Astrocyte (in vitro differentiated cells and primary cell): Measurements from ENCODE around the gene S1PR2. TPM values are rescaled to one million over a fixed set of nuclear protein-coding genes. Genes with fewer than 3 reads are reported as not detected.
A peak's percentile ranks its signal among the peaks of the same experiment; 100 is the strongest.

ENCODE experiments used
- DNase-seq: peaks from one replicate; pipeline ENCODE4 v3.0.0-alpha.2; 2010; ENCODE audit warnings: low read depth
- FAIRE-seq: peaks from 2 replicates; lab custom pipeline; 2011; peaks lifted over from hg19 to GRCh38; lab: Jason Lieb, UNC
- H2AFZ ChIP-seq: 2 replicates; pipeline ENCODE4 v1.6.0; 2012; ENCODE audit warnings: low read depth, low read length, inconsistent platforms
- H3K27ac ChIP-seq: 2 replicates; pipeline ENCODE4 v1.5.1; 2011; ENCODE audit warnings: low read depth, low read length, inconsistent platforms
- H3K27me3 ChIP-seq: 2 replicates; pipeline ENCODE4 v1.6.0; 2011; ENCODE audit warnings: low read length, inconsistent platforms; ENCODE audit not compliant: insufficient read depth
- H3K36me3 ChIP-seq: 2 replicates; pipeline ENCODE4 v1.5.1; 2011; ENCODE audit warnings: low read length, inconsistent platforms; ENCODE audit not compliant: insufficient read depth
- H3K4me1 ChIP-seq: 2 replicates; pipeline ENCODE4 v1.5.1; 2011; ENCODE audit warnings: low read length, inconsistent platforms; ENCODE audit not compliant: insufficient read depth
- H3K4me2 ChIP-seq: 2 replicates; pipeline ENCODE4 v1.6.0; 2012; ENCODE audit warnings: low read length, inconsistent platforms
- H3K4me3 ChIP-seq: 2 replicates; pipeline ENCODE4 v1.5.1; 2011; ENCODE audit warnings: low read depth, mild to moderate bottlenecking, low read length, inconsistent platforms; ENCODE audit not compliant: insufficient read depth
- H3K79me2 ChIP-seq: 2 replicates; pipeline ENCODE4 v1.6.0; 2012; ENCODE audit warnings: mild to moderate bottlenecking, low read length, inconsistent platforms; ENCODE audit not compliant: insufficient read depth
- H3K9ac ChIP-seq: 2 replicates; pipeline ENCODE4 v1.6.0; 2012; ENCODE audit warnings: mild to moderate bottlenecking, low read length, inconsistent platforms
- H3K9me3 ChIP-seq: 2 replicates; pipeline ENCODE4 v1.5.1; 2012; ENCODE audit warnings: low read depth, mild to moderate bottlenecking, low read length, inconsistent platforms; ENCODE audit not compliant: insufficient read depth
- H4K20me1 ChIP-seq: 2 replicates; pipeline ENCODE4 v1.6.0; 2012; ENCODE audit warnings: low read length, inconsistent platforms; ENCODE audit not compliant: insufficient read depth
- H3K27ac Mint-ChIP-seq: one replicate; pipeline ENCODE4 v1.8.0; 2021; ENCODE audit warnings: mild to moderate bottlenecking, mixed read lengths; ENCODE audit not compliant: unreplicated experiment
- H3K27me3 Mint-ChIP-seq: one replicate; pipeline ENCODE4 v1.8.0; 2021; ENCODE audit warnings: low read depth, mixed read lengths; ENCODE audit not compliant: unreplicated experiment
- H3K36me3 Mint-ChIP-seq: one replicate; pipeline ENCODE4 v1.8.0; 2021; ENCODE audit warnings: low read depth, mixed read lengths; ENCODE audit not compliant: unreplicated experiment
- H3K4me1 Mint-ChIP-seq: one replicate; pipeline ENCODE4 v1.8.0; 2021; ENCODE audit warnings: low read depth, mixed read lengths; ENCODE audit not compliant: unreplicated experiment
- H3K4me3 Mint-ChIP-seq: one replicate; pipeline ENCODE4 v1.8.0; 2021; ENCODE audit warnings: mild to moderate bottlenecking, moderate library complexity, mixed read lengths; ENCODE audit not compliant: unreplicated experiment
- H3K9me3 Mint-ChIP-seq: one replicate; pipeline ENCODE4 v1.8.0; 2021; ENCODE audit warnings: mild to moderate bottlenecking, mixed read lengths; ENCODE audit not compliant: unreplicated experiment
- EZH2 ChIP-seq: IDR thresholded peaks from 2 replicates; pipeline ENCODE4 v1.6.1; 2012; ENCODE audit warnings: mild to moderate bottlenecking, low read length, inconsistent platforms; ENCODE audit not compliant: insufficient read depth
- total RNA-seq: library from RNA; stranded (reverse); gene quantifications from 2 replicates; pipeline ENCODE4 v1.2.1, GENCODE V29; 2021
- TF ChIP-seq, protein P1 (sequence below): IDR thresholded peaks from 2 replicates; pipeline ENCODE4 v1.5.1; 2011; ENCODE audit warnings: low read depth, mild to moderate bottlenecking, inconsistent platforms, low read length, moderate library complexity; ENCODE audit not compliant: insufficient read depth

S1PR2 gene
- total RNA-seq, 1 donor from 2014 or later, result 15.7 TPM

DNA sequence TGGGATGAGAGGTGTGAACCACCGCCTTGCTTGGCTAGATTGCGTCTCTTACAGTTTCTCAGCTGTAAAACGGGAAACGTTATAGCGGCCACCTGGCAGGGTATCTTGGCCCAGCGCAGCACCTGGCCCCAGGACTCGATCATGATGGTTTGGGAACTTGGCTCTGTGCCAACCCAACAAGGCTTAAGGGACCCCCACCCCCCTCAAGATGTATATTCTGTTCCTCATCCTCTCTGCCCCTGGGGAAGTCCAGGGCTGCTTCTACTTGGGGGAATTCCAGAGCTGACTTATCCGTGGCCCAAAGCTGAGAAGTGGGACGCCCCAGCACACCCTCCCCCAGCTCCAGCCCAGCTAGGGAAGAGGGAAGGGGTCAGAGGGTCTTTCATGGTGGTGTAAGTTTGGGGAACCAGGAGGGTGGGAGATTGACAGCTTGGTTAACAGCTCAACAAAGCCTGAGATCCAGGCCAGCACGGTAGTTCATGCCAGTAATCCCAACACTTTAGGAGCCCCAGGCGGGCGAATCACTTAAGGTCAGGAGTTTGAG, 40.5 kb upstream of the S1PR2 start:
- H3K27ac ChIP-seq, result no peak overlapping the region
- Mint-ChIP-seq H3K9me3 (no peaks in the 10 kb centered on the region), H3K4me1 (no peaks in the 10 kb centered on the region), H3K27me3 (peaks cover 25% of the 10 kb centered on the region), H3K4me3 (peak overlapping the region; percentile 34), H3K36me3 (no peaks in the 10 kb centered on the region), H3K27ac (no peak overlapping the region)
- H3K9me3 ChIP-seq, result no peaks in the 10 kb centered on the region
- H3K27me3 ChIP-seq, result peaks cover 13% of the 10 kb centered on the region
- no peaks in the 10 kb centered on the region for H3K36me3 ChIP-seq
- H3K4me1 ChIP-seq, result peaks cover 12% of the 10 kb centered on the region
- H3K9ac ChIP-seq, result no peak overlapping the region
- H3K79me2 ChIP-seq, result no peaks in the 10 kb centered on the region
- no peaks in the 10 kb centered on the region for H4K20me1 ChIP-seq
- H3K4me3 ChIP-seq, result no peak overlapping the region
- TF ChIP-seq, protein P1, sequence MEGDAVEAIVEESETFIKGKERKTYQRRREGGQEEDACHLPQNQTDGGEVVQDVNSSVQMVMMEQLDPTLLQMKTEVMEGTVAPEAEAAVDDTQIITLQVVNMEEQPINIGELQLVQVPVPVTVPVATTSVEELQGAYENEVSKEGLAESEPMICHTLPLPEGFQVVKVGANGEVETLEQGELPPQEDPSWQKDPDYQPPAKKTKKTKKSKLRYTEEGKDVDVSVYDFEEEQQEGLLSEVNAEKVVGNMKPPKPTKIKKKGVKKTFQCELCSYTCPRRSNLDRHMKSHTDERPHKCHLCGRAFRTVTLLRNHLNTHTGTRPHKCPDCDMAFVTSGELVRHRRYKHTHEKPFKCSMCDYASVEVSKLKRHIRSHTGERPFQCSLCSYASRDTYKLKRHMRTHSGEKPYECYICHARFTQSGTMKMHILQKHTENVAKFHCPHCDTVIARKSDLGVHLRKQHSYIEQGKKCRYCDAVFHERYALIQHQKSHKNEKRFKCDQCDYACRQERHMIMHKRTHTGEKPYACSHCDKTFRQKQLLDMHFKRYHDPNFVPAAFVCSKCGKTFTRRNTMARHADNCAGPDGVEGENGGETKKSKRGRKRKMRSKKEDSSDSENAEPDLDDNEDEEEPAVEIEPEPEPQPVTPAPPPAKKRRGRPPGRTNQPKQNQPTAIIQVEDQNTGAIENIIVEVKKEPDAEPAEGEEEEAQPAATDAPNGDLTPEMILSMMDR, result no peak
- TF ChIP-seq EZH2, result no peak
- DNase-seq (no peak), FAIRE-seq (no peak)
- H2AFZ ChIP-seq, result no peak overlapping the region
- peak overlapping the region; percentile 76 for H3K4me2 ChIP-seq

DNA sequence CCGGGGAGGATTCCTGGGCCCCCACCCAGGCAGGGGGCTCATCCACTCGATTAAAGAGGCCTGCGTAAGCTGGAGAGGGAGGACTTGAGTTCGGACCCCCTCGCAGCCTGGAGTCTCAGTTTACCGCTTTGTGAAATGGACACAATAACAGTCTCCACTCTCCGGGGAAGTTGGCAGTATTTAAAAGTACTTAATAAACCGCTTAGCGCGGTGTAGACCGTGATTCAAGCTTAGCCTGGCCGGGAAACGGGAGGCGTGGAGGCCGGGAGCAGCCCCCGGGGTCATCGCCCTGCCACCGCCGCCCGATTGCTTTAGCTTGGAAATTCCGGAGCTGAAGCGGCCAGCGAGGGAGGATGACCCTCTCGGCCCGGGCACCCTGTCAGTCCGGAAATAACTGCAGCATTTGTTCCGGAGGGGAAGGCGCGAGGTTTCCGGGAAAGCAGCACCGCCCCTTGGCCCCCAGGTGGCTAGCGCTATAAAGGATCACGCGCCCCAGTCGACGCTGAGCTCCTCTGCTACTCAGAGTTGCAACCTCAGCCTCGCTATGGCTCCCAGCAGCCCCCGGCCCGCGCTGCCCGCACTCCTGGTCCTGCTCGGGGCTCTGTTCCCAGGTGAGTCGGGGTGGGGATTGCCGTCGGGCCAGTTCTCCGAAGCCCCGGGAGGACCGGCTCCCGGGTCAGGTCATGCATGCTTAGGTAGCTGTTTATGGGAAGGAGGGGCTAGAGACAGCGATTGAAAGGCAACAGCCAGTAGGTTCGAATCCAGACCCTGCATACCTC, 39.7 kb upstream of the S1PR2 start, which contains the start of gene ICAM1:
Gene ICAM1, plus strand, starts transcription at position 505 of the 779 bp plus-strand sequence. Its CDS starts 40 bp downstream, at position 545.
- H3K36me3 Mint-ChIP-seq, result no peaks in the 10 kb centered on the region
- no peak for FAIRE-seq
- peak within 1 kb of the TSS; percentile 29 for H3K9ac ChIP-seq
- DNase-seq, result peak; percentile 45
- peak within 1 kb of the TSS; percentile 55 for H2AFZ ChIP-seq
- peak within 1 kb of the TSS; percentile 34 for H3K4me3 Mint-ChIP-seq
- H3K27me3 ChIP-seq, result peaks cover 13% of the 10 kb centered on the region
- H3K4me1 Mint-ChIP-seq, result no peaks in the 10 kb centered on the region
- H3K27ac Mint-ChIP-seq, result no peak within 1 kb of the TSS
- no peaks in the 10 kb centered on the region for H3K9me3 Mint-ChIP-seq
- peak within 1 kb of the TSS; percentile 76 for H3K4me2 ChIP-seq
- peak within 1 kb of the TSS; percentile 22 for H3K4me3 ChIP-seq
- peaks cover 25% of the 10 kb centered on the region for H3K27me3 Mint-ChIP-seq
- H4K20me1 ChIP-seq, result no peaks in the 10 kb centered on the region
- peak; percentile 23 for TF ChIP-seq EZH2
- TF ChIP-seq, protein P1, result no peak
- H3K79me2 ChIP-seq, result no peaks in the 10 kb centered on the region
- H3K36me3 ChIP-seq, result no peaks in the 10 kb centered on the region
- H3K4me1 ChIP-seq, result peaks cover 12% of the 10 kb centered on the region
- no peaks in the 10 kb centered on the region for H3K9me3 ChIP-seq
- no peak within 1 kb of the TSS for H3K27ac ChIP-seq

DNA sequence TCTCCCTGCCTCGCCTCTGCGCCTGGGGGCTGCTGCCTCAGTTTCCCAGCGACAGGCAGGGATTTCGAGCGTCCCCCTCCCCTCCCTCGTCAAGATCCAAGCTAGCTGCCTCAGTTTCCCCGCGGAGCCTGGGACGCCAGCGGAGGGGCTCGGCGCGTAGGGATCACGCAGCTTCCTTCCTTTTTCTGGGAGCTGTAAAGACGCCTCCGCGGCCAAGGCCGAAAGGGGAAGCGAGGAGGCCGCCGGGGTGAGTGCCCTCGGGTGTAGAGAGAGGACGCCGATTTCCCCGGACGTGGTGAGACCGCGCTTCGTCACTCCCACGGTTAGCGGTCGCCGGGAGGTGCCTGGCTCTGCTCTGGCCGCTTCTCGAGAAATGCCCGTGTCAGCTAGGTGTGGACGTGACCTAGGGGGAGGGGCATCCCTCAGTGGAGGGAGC, 39.1 kb upstream of the S1PR2 start:
- Mint-ChIP-seq H3K36me3 (no peaks in the 10 kb centered on the region), H3K27me3 (peaks cover 23% of the 10 kb centered on the region), H3K9me3 (no peaks in the 10 kb centered on the region), H3K4me1 (no peaks in the 10 kb centered on the region), H3K4me3 (no peak overlapping the region), H3K27ac (no peak overlapping the region)
- peaks cover 13% of the 10 kb centered on the region for H3K27me3 ChIP-seq
- H3K27ac ChIP-seq, result no peak overlapping the region
- peak overlapping the region; percentile 29 for H3K9ac ChIP-seq
- peaks cover 12% of the 10 kb centered on the region for H3K4me1 ChIP-seq
- no peaks in the 10 kb centered on the region for H3K36me3 ChIP-seq
- FAIRE-seq (no peak), DNase-seq (no peak)
- peak overlapping the region; percentile 32 for H2AFZ ChIP-seq
- TF ChIP-seq EZH2, result peak; percentile 52
- TF ChIP-seq, protein P1, result no peak
- H3K4me3 ChIP-seq, result no peak overlapping the region
- no peaks in the 10 kb centered on the region for H4K20me1 ChIP-seq
- no peaks in the 10 kb centered on the region for H3K79me2 ChIP-seq
- H3K4me2 ChIP-seq, result peak overlapping the region; percentile 76
- no peaks in the 10 kb centered on the region for H3K9me3 ChIP-seq
